ENCODE results near the gene CCSER2.

Gene CCSER2

GRCh38 chr10:84298057-84298456, 30.3 kb upstream of the CCSER2 start:
- no peak for DNase-seq (ENCODE audit: low read depth)
- no peak overlapping the region for H3K4me3 ChIP-seq (ENCODE audit: control insufficient read depth, low read depth, low read length)
- TF ChIP-seq, protein P1, sequence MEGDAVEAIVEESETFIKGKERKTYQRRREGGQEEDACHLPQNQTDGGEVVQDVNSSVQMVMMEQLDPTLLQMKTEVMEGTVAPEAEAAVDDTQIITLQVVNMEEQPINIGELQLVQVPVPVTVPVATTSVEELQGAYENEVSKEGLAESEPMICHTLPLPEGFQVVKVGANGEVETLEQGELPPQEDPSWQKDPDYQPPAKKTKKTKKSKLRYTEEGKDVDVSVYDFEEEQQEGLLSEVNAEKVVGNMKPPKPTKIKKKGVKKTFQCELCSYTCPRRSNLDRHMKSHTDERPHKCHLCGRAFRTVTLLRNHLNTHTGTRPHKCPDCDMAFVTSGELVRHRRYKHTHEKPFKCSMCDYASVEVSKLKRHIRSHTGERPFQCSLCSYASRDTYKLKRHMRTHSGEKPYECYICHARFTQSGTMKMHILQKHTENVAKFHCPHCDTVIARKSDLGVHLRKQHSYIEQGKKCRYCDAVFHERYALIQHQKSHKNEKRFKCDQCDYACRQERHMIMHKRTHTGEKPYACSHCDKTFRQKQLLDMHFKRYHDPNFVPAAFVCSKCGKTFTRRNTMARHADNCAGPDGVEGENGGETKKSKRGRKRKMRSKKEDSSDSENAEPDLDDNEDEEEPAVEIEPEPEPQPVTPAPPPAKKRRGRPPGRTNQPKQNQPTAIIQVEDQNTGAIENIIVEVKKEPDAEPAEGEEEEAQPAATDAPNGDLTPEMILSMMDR (IDR thresholded peaks at IDR 0.05; ENCODE audit: control insufficient read depth, insufficient read depth, low read depth, low read length, missing control alignments), result no peak

- TF ChIP-seq, protein P1 (IDR thresholded peaks at IDR 0.05; ENCODE audit: control insufficient read depth, insufficient read depth, low read depth, low read length, missing control alignments), result no peak
- H3K4me3 ChIP-seq (ENCODE audit: control insufficient read depth, low read depth, low read length), result no peak overlapping the region
- no peak for DNase-seq (ENCODE audit: low read depth)
These were observed 26.2 kb upstream of the CCSER2 start for GRCh38 chr10:84302223-84302622.

- no peak for DNase-seq (ENCODE audit: low read depth)
- TF ChIP-seq, protein P1 (IDR thresholded peaks at IDR 0.05; ENCODE audit: control insufficient read depth, insufficient read depth, low read depth, low read length, missing control alignments), result no peak
- H3K4me3 ChIP-seq (ENCODE audit: control insufficient read depth, low read depth, low read length), result no peak overlapping the region
These were observed 21.5 kb upstream of the CCSER2 start for GRCh38 chr10:84306751-84307384.

DNA sequence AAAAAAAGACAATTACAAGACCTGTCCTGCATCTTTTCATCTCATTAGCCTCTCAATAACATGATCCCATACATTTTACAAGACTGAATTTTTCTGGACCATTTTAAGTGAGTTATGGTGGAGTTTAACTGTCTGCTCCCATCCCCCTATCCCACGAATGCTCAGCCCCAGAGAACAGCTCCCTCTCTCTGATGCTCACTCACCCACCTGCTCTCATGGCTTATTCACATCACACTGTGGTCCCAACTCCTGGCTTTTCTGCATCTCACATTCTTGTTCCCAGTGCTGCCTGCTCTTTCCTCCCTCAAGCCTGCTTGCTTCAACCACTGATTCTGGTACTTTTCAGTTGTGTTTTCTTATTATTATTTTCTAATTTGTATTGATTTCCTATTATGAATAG, 20.4 kb upstream of the CCSER2 start:
- H3K4me3 ChIP-seq (ENCODE audit: control insufficient read depth, low read depth, low read length), result no peak overlapping the region
- TF ChIP-seq, protein P1 (IDR thresholded peaks at IDR 0.05; ENCODE audit: control insufficient read depth, insufficient read depth, low read depth, low read length, missing control alignments), result no peak
- DNase-seq (ENCODE audit: low read depth), result no peak

GRCh38 chr10:84308481-84309304, 19.7 kb upstream of the CCSER2 start:
- no peak for DNase-seq (ENCODE audit: low read depth)
- no peak overlapping the region for H3K4me3 ChIP-seq (ENCODE audit: control insufficient read depth, low read depth, low read length)

GRCh38 chr10:84310470-84310869, 17.9 kb upstream of the CCSER2 start:
- TF ChIP-seq, protein P1 (IDR thresholded peaks at IDR 0.05; ENCODE audit: control insufficient read depth, insufficient read depth, low read depth, low read length, missing control alignments), result no peak
- DNase-seq (ENCODE audit: low read depth), result no peak
- no peak overlapping the region for H3K4me3 ChIP-seq (ENCODE audit: control insufficient read depth, low read depth, low read length)

More at GRCh38 chr10:84308481-84309304, 19.7 kb upstream of the CCSER2 start:
- TF ChIP-seq, protein P1 (IDR thresholded peaks at IDR 0.05; ENCODE audit: control insufficient read depth, insufficient read depth, low read depth, low read length, missing control alignments), result no peak
